GM10847 (cell line): ENCODE results near the gene USP35.

ENCODE experiments used
- POLR2A ChIP-seq: IDR thresholded peaks from 2 replicates; pipeline ENCODE4 v1.6.1; 2011; ENCODE audit not compliant: insufficient read length; ENCODE audit errors: extremely low read depth

USP35 gene

GRCh38 chr11:78217650-78218541, 29.2 kb downstream of the USP35 start:
- no peak for TF ChIP-seq POLR2A

GRCh38 chr11:78218707-78219492, 30.2 kb downstream of the USP35 start:
- TF ChIP-seq POLR2A: no peak

GRCh38 chr11:78219493-78220217, 30.9 kb downstream of the USP35 start:
- no peak for TF ChIP-seq POLR2A

GRCh38 chr11:78220218-78221157, 31.8 kb downstream of the USP35 start:
- no peak for TF ChIP-seq POLR2A

- no peak for TF ChIP-seq POLR2A
Observed at GRCh38 chr11:78221396-78222315, 32.9 kb downstream of the USP35 start.

- no peak for TF ChIP-seq POLR2A
Observed at GRCh38 chr11:78223320-78223954, 34.7 kb downstream of the USP35 start.

- no peak for TF ChIP-seq POLR2A
Observed at GRCh38 chr11:78224506-78224905, 35.8 kb downstream of the USP35 start.

- no peak for TF ChIP-seq POLR2A
Observed at GRCh38 chr11:78224906-78225420, 36.2 kb downstream of the USP35 start.

GRCh38 chr11:78226684-78227680, 38.3 kb downstream of the USP35 start:
- no peak for TF ChIP-seq POLR2A

- no peak for TF ChIP-seq POLR2A
Observed at GRCh38 chr11:78227921-78228320, 39.2 kb downstream of the USP35 start.

GRCh38 chr11:78228467-78228866, 39.7 kb downstream of the USP35 start:
- no peak for TF ChIP-seq POLR2A
